ENCODE data around the gene HEXIM1.

DNA sequence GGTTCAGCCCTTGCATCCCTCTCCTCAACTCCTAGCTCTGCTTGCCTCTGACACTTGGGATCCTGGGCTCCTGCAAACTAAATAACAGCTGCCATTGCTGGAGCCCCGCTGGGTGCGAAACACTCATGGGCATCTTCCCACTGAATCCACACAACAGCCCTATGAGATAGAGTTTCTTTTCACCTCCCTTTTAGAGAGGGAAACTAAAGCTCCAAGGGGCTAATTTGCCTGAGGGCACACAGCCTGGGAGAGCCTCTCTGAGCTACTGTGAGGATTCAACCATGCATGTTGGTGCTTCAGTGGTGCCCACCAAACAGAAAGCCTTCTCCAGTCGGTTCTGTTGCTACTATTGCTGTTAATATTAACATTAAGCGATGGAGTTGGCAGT lies 8.7 kb upstream of the HEXIM1 start:
- TF ChIP-seq, protein P1, sequence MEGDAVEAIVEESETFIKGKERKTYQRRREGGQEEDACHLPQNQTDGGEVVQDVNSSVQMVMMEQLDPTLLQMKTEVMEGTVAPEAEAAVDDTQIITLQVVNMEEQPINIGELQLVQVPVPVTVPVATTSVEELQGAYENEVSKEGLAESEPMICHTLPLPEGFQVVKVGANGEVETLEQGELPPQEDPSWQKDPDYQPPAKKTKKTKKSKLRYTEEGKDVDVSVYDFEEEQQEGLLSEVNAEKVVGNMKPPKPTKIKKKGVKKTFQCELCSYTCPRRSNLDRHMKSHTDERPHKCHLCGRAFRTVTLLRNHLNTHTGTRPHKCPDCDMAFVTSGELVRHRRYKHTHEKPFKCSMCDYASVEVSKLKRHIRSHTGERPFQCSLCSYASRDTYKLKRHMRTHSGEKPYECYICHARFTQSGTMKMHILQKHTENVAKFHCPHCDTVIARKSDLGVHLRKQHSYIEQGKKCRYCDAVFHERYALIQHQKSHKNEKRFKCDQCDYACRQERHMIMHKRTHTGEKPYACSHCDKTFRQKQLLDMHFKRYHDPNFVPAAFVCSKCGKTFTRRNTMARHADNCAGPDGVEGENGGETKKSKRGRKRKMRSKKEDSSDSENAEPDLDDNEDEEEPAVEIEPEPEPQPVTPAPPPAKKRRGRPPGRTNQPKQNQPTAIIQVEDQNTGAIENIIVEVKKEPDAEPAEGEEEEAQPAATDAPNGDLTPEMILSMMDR (IDR thresholded peaks at IDR 0.05) = no peak
- no peak for TF ChIP-seq POLR2AphosphoS5 (IDR thresholded peaks at IDR 0.05)
- TF ChIP-seq POLR2A (IDR thresholded peaks at IDR 0.05) = no peak

All from prostate gland (tissue), 2 donors.